SH-SY5Y (cell line): ENCODE results near the gene SDR39U1.

Experiments
- GATA2 ChIP-seq: IDR thresholded peaks from 2 replicates; pipeline ENCODE4 v1.6.1; 2011; ENCODE audit warnings: mild to moderate bottlenecking, low read depth, low read length
- GATA3 ChIP-seq: IDR thresholded peaks from 2 replicates; pipeline ENCODE4 v1.6.1; 2011; ENCODE audit warnings: low read depth, mild to moderate bottlenecking, low read length, moderate library complexity

Gene SDR39U1

GRCh38 chr14:24406416-24406815 lies 36.2 kb downstream of the SDR39U1 start:
- TF ChIP-seq GATA2 (no peak), GATA3 (no peak)

DNA sequence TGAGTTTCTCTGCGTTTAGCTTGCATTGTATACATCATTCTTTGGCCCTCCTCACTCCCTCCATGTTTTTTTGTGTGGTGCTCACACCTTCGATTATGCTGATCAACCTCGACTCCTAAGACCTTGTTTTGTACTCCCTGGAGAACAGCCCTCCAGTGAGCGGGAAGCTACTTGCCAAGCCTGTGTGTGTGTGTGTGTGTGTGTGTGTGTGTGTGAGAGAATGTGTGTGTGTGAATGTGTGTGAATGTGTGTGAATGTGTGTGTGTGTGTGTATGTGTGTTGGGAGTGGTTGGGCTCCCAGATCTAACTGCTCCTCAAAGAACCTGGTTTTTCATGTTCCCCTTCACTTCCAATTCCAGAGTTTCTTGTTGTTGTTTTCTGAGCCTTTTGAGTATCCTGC lies 37.8 kb downstream of the SDR39U1 start:
- TF ChIP-seq GATA2 (no peak), GATA3 (no peak)

DNA sequence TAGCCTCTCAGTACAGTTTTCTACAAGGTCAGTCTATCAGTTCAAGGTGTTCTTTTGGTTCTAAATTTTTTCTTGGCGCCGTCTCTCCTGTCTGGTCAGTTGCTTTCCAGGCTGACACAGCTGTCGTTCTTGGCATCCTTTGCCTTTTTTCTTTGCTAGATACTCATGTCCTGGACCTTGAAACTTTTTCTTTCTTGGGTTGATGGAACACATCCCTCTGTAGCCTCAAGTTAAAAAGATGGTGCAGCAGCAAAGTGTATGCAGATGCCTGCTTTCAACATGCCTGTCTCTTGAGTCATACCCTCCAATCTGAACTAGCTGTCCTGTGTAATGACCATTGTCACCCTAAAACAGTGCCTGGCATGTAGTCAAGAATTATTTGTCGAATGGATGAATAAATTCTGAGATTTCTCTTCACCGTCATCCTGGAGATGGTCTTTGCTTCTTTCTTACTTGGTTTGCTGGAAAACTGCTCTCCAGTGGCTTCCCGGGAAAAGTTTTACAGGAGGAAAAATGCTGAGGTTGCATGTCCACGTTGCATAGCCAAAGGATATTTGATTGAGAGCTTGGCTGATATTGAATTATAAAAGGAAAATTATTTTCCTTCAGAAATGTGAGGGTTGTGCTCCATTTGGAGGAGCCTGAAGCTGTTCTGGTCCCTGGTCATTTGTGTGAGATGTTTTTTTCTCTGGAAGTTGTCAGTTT lies 39.1 kb downstream of the SDR39U1 start:
- TF ChIP-seq GATA3 (no peak), GATA2 (no peak)

- TF ChIP-seq GATA2 (no peak), GATA3 (no peak)
Observed at GRCh38 chr14:24401810-24402702, 40.5 kb downstream of the SDR39U1 start.

DNA sequence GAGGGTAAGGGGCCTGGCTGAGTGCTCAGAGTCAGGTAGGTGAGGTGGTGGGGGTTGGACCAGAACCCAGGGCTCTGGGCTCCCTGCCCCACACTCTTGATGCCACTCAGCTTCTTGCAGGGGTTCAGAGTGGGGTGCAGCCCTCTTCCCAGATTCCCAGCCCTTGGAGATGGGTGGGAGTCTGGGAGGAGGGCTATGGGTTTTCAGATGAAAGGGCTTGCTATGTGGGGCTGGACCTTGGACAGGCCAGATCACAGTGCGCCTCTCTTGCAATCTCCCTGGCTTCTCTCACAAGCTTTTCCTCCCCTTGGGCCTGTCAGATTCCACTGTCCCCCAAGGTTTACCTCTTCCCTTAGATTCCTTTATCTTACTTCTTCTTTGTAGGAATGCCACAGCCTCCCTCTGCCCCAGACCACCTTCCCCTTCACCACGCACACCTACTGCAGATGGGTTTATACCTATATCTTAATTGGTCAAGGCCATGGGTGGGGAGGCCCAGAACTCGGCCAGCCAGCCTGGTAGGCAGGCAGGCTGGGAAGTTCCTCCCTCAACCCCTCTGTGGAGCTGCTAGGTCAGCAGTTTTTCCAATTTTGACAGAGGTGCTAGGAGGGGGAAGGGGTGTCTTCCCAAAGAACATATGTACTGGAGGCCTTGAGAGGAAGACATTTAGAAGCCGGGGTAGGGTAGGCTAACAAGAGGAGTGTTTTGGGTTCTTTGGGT lies 42.4 kb downstream of the SDR39U1 start:
- TF ChIP-seq GATA2 = no peak
- no peak for TF ChIP-seq GATA3

DNA sequence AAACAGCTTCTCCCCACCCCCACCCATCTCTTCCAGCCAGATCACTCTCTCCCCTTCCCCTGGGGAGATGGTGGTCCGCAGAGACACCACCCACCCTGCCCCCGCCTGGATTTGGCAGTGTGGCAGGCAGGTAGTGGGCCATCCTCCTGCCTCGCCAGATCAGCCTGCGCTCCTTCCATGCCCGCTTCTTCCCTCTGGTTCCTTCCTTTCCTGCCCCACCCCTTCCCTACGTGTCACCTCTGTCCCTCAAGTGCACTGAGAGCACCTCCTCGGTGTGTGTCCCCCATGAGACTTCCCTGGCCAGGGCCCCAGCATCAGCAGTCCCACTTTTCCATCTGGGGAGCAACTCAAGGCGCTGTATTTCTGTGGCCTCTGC lies 43.1 kb downstream of the SDR39U1 start:
- TF ChIP-seq GATA3 (no peak), GATA2 (no peak)

- TF ChIP-seq GATA3 (no peak), GATA2 (no peak)
Observed at GRCh38 chr14:24398653-24399446, 43.7 kb downstream of the SDR39U1 start, which contains the start of gene NYNRIN. Gene NYNRIN, plus strand, starts transcription at chr14:24399003. Its CDS starts 244 bp downstream, at chr14:24399247.

- no peak for TF ChIP-seq GATA3
- no peak for TF ChIP-seq GATA2
Observed at GRCh38 chr14:24398293-24398652, 44.3 kb downstream of the SDR39U1 start.

DNA sequence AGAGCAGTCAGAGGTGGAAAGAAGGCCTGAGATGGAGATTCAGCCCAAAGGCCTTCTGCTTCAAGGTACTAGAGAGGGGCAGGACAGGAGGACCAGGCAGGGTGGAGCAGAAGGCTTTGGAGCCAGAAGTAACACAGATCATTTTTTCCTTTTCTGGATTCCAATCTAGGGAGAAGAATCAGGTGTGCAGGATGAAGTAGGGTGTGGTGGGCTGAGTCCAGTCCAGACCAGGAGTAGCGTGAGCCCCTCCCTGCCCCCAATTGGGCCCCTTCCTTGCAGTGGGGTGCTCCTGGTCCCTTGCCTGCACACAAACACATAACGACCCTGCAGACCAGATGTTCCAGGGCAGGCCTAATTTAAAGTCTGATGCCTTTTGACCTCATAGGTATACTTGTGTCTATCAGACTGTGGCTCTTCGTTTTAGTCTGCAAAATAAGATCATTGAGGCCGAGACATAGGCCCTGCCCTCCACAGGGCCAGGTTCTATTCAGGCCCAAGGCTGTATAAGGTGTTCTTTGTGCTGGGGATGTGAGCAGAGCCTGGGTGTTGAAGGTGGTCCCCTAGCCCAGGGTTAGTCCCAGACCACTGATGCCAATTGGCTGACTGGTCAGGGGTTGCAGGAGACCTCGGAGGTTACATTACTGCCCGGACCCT lies 44.8 kb downstream of the SDR39U1 start:
- TF ChIP-seq GATA2 = no peak
- TF ChIP-seq GATA3 = no peak

GRCh38 chr14:24395609-24396582 lies 46.7 kb downstream of the SDR39U1 start:
- TF ChIP-seq GATA3 = no peak

DNA sequence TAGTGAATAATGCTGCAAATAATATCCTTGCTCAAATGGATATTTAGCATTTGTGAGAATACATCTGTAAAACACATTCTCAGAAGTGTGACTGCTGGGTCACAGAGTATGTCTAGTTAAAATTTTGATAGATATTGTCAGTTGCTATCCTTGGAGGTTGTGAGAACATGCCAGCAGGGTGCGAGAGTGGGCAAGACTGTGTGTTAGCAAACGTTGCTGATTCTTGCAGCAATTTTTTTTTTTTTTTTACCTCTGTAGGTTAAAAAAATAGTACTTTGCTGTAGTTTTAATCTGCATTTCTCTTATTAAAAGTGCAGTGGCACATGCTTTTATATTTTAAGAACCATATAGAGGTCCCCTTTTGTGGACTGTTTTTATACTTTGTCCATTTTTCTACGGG lies 48.3 kb downstream of the SDR39U1 start:
- TF ChIP-seq GATA3 (no peak), GATA2 (no peak)
